Mucosa of stomach (tissue), 1 donor: Measurements from ENCODE around the gene SH3PXD2A.

Source experiments
- H3K27me3 ChIP-seq: one replicate; pipeline ENCODE4 v1.7.0; 2013; ENCODE audit warnings: mild to moderate bottlenecking, low read length; ENCODE audit not compliant: control insufficient read depth, insufficient read depth
- H3K36me3 ChIP-seq: one replicate; pipeline ENCODE4 v1.7.0; 2013; ENCODE audit warnings: low read length; ENCODE audit not compliant: control insufficient read depth, insufficient read depth
- H3K4me1 ChIP-seq: one replicate; pipeline ENCODE4 v1.7.0; 2013; ENCODE audit warnings: mild to moderate bottlenecking, low read length; ENCODE audit not compliant: control insufficient read depth, insufficient read depth
- H3K4me3 ChIP-seq: one replicate; pipeline ENCODE4 v1.7.0; 2013; ENCODE audit warnings: low read length
- H3K9ac ChIP-seq: one replicate; pipeline ENCODE4 v1.7.0; 2013; ENCODE audit warnings: mild to moderate bottlenecking, low read length, moderate library complexity
- H3K9me3 ChIP-seq: one replicate; pipeline ENCODE4 v1.7.0; 2013; ENCODE audit warnings: mild to moderate bottlenecking, low read length, moderate library complexity; ENCODE audit not compliant: control insufficient read depth
- donor health status: Pancreatic carcinoma.

The SH3PXD2A gene

DNA sequence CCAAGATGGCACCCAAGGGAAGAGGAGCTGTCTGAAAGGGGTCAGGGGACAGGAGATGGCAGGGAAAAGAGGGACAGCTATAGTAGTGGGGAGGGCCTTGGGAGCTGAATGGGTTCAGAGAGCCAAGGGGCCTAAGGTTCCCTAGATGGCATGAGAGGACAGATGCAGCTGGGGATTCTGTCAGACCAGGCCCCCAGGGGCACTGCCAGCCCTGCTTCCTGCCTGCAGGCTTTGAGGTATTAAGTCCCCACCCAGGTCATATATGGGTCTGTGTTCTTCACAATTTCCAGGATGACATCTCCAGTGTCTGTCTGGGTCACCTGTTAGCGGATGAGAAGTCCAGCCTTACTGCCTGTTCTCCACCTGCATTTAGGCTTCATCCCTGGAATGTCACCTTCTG is 305.1 kb downstream of the SH3PXD2A start:
- H3K36me3 ChIP-seq = no peaks in the 10 kb centered on the region

DNA sequence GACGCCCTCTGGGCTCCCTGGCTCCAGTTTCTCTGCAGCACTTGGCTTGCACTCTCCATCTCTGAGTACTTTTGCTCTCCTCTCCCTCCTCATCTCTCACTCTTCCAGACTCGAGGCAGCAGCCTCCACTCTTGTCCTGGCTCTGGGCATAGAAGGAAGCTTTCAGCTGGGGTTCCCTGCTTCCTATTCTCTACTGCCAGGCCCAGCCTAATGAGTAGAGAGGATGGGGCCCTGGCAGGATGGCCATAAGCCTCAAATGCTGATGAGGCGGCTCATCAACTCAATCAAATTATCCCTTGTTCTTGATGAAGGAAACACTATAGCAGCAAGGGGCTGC is 306.1 kb downstream of the SH3PXD2A start:
- peaks cover 59% of the 10 kb centered on the region for H3K4me1 ChIP-seq
- H3K9me3 ChIP-seq = no peaks in the 10 kb centered on the region
- H3K9ac ChIP-seq = no peak overlapping the region
- no peak overlapping the region for H3K4me3 ChIP-seq
- H3K27me3 ChIP-seq = no peaks in the 10 kb centered on the region
- no peaks in the 10 kb centered on the region for H3K36me3 ChIP-seq

More for the DNA sequence above, 305.1 kb downstream of the SH3PXD2A start:
- H3K9me3 ChIP-seq = no peaks in the 10 kb centered on the region
- H3K27me3 ChIP-seq = no peaks in the 10 kb centered on the region
- H3K9ac ChIP-seq = no peak overlapping the region
- H3K4me1 ChIP-seq = peaks cover 56% of the 10 kb centered on the region
- no peak overlapping the region for H3K4me3 ChIP-seq

GRCh38 chr10:103548581-103549348 is 306.6 kb downstream of the SH3PXD2A start:
- Histone ChIP-seq H3K9ac (no peak overlapping the region), H3K4me1 (peaks cover 61% of the 10 kb centered on the region), H3K4me3 (no peak overlapping the region), H3K27me3 (no peaks in the 10 kb centered on the region), H3K36me3 (no peaks in the 10 kb centered on the region), H3K9me3 (no peaks in the 10 kb centered on the region)

GRCh38 chr10:103548006-103548405 is 307.4 kb downstream of the SH3PXD2A start:
- Histone ChIP-seq H3K9ac (no peak overlapping the region), H3K27me3 (no peaks in the 10 kb centered on the region), H3K4me1 (peaks cover 67% of the 10 kb centered on the region), H3K9me3 (no peaks in the 10 kb centered on the region), H3K4me3 (no peak overlapping the region), H3K36me3 (no peaks in the 10 kb centered on the region)

DNA sequence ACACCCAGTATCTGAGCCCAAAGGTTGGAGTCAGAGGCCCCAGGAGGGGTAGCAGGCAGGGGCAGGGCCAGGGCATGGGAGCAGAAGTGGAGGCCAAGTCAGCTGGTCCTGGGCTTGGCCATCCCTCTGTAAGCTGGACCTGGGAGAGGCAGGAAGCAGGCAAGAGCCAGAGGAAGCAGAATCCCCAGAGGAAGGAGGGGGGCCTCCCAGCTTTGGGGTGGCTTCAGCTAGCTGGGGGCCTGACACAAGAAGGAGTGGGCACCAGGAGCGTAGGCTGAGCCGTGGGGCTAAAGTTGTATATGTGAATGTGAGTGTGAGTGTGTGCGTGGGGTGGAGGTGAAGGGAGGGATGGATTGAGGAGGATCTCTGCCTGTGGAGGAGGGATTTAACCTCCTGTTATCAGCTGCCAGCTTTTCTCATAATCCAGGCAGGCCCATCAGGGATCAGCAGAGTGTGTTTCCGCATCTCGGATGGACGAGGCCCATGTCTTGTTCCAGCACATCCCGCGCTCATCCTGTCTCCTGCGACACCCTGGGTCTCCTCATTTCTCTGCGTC is 307.9 kb downstream of the SH3PXD2A start:
- no peak overlapping the region for H3K9ac ChIP-seq
- H3K4me3 ChIP-seq = no peak overlapping the region
- H3K36me3 ChIP-seq = no peaks in the 10 kb centered on the region
- no peaks in the 10 kb centered on the region for H3K9me3 ChIP-seq
- no peaks in the 10 kb centered on the region for H3K27me3 ChIP-seq
- peaks cover 70% of the 10 kb centered on the region for H3K4me1 ChIP-seq

DNA sequence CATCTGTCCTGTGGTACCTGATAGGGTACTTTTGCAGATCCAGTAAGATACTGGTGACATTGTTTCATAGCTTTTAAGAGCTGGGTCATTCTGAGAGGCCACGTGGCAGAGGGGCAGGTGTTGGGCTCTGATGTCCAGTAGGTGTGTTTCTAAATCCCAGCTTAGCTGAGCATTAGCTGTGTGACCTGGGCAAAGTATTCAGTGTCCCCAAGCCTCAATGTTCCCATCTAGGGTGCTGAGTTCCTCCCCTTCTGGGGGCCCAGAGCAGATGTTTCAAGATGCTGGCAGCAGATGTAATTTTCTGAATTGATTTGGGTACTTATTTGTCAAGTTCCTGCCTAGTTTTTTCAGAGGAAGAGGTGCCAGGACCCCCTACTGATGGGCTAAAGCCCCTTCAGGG is 309.0 kb downstream of the SH3PXD2A start:
- Histone ChIP-seq H3K4me1 (peaks cover 70% of the 10 kb centered on the region), H3K4me3 (no peak overlapping the region), H3K9ac (no peak overlapping the region), H3K36me3 (no peaks in the 10 kb centered on the region), H3K9me3 (no peaks in the 10 kb centered on the region), H3K27me3 (no peaks in the 10 kb centered on the region)

DNA sequence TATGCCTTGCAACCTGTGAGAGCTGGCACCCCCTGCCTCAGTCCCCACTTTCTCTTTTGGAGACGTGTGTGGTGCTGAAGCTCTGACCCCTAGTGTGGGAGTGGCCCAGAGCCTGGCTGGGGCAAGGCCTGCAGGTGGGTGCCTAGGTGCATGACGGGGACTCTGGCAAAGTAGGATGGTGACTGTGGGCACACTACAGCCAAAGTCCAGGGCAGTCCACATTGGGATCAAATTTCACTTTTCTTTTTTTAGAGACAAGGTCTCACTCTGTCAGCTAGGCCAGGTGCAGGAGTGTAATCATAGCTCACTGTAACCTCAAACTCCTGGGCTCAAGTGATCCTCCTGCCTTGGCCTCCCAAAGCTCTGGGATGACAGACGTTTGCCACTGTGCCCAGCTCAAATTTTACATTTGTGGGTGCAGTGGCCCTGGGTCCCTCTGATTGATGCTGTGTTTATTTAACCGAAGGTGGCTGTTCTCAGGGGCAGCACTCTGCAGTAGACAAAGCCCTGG is 309.6 kb downstream of the SH3PXD2A start:
- no peaks in the 10 kb centered on the region for H3K36me3 ChIP-seq
- H3K27me3 ChIP-seq = peaks cover 2% of the 10 kb centered on the region
- H3K4me3 ChIP-seq = no peak overlapping the region
- no peak overlapping the region for H3K9ac ChIP-seq
- H3K9me3 ChIP-seq = no peaks in the 10 kb centered on the region
- H3K4me1 ChIP-seq = peaks cover 70% of the 10 kb centered on the region

DNA sequence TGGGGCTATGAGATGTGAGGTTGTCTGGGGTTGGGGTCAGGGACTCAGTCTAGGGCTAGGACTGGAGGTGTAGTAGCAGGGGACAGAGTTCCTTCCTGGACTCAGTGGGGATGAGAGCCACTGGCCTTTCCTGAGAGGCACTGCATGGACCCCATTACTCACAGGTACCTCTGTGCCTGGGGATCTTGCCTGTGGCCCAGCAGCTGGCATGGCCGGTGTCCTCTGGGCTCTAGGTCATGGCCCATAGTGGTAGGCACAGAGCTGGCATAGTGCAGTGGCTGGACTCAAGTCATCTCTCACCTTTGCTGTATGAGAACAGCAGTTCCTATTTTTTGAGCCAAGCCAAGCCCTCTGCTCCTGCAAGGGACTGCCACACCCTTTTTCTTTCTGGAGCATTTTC is 310.0 kb downstream of the SH3PXD2A start:
- H3K9ac ChIP-seq = no peak overlapping the region
- H3K36me3 ChIP-seq = no peaks in the 10 kb centered on the region
- peaks cover 69% of the 10 kb centered on the region for H3K4me1 ChIP-seq
- no peaks in the 10 kb centered on the region for H3K9me3 ChIP-seq
- H3K27me3 ChIP-seq = peaks cover 4% of the 10 kb centered on the region
- H3K4me3 ChIP-seq = no peak overlapping the region

- Histone ChIP-seq H3K36me3 (no peaks in the 10 kb centered on the region), H3K9me3 (no peaks in the 10 kb centered on the region), H3K27me3 (peaks cover 4% of the 10 kb centered on the region), H3K9ac (no peak overlapping the region), H3K4me1 (peaks cover 64% of the 10 kb centered on the region), H3K4me3 (no peak overlapping the region)
Observed at GRCh38 chr10:103544657-103545310, 310.6 kb downstream of the SH3PXD2A start.
